GM12878 (cell line): ENCODE results near the gene PPFIA3. TPM values are rescaled to one million over a fixed set of nuclear protein-coding genes. Genes with fewer than 3 reads are reported as not detected.

Experiments
- BCL11A ChIP-seq: IDR thresholded peaks from 2 replicates; pipeline ENCODE4 v1.6.1; 2011; ENCODE audit warnings: low read depth, low read length
- ETV6 ChIP-seq, 2 experiments: fragments of 450-650 bp in 1 of 2; IDR thresholded peaks in 1 of 2; conservative IDR thresholded peaks in 1 of 2; 2 replicates each; pipeline ENCODE4 v1.6.1; 2014; ENCODE audit warnings: antibody characterized with exemption in 1 of 2, borderline replicate concordance in 1 of 2, low read depth in 1 of 2, mild to moderate bottlenecking in 1 of 2, moderate library complexity in 1 of 2
- GABPA ChIP-seq: IDR thresholded peaks from 2 replicates; pipeline ENCODE4 v1.6.1; 2014; ENCODE audit warnings: antibody characterized with exemption, low read depth, mild to moderate bottlenecking, inconsistent platforms
- HDAC2 ChIP-seq: fragments of 200-600 bp; sonication (generic); IDR thresholded peaks from 2 replicates; pipeline ENCODE4 v1.6.1; 2017
- IRF4 ChIP-seq: IDR thresholded peaks from 2 replicates; pipeline ENCODE4 v1.6.1; 2011; ENCODE audit warnings: low read depth, low read length
- KLF5 ChIP-seq: fragments of 450-650 bp; IDR thresholded peaks from 2 replicates; pipeline ENCODE4 v1.6.1; 2014; ENCODE audit warnings: mild to moderate bottlenecking; ENCODE audit not compliant: partially characterized antibody
- MEF2B ChIP-seq: fragments of 450-650 bp; IDR thresholded peaks from 2 replicates; pipeline ENCODE4 v1.6.1; 2018; ENCODE audit warnings: mild to moderate bottlenecking, moderate library complexity; ENCODE audit not compliant: partially characterized antibody, poor library complexity, severe bottlenecking
- MTA3 ChIP-seq: IDR thresholded peaks from 2 replicates; pipeline ENCODE4 v1.6.1; 2012; ENCODE audit warnings: low read length, inconsistent platforms, borderline replicate concordance
- NFYA ChIP-seq: IDR thresholded peaks from 2 replicates; pipeline ENCODE4 v1.6.1; 2011; ENCODE audit warnings: low read depth, mild to moderate bottlenecking, low read length, improper control_type of control experiment, borderline replicate concordance
- PML ChIP-seq: IDR thresholded peaks from 2 replicates; pipeline ENCODE4 v1.6.1; 2012; ENCODE audit warnings: low read length, inconsistent platforms
- RAD21 ChIP-seq: IDR thresholded peaks from 2 replicates; pipeline ENCODE4 v1.6.1; 2011; ENCODE audit warnings: mild to moderate bottlenecking, low read depth, low read length, moderate library complexity; ENCODE audit not compliant: insufficient read depth
- SIX5 ChIP-seq: IDR thresholded peaks from 2 replicates; pipeline ENCODE4 v1.6.1; 2011; ENCODE audit warnings: mild to moderate bottlenecking, low read depth, low read length, moderate library complexity; ENCODE audit not compliant: severe bottlenecking
- SMAD1 ChIP-seq: fragments of 450-650 bp; IDR thresholded peaks from 2 replicates; pipeline ENCODE4 v1.6.1; 2018; ENCODE audit warnings: mild to moderate bottlenecking, low read depth; ENCODE audit not compliant: partially characterized antibody
- STAT1 ChIP-seq: fragments of 450-650 bp; conservative IDR thresholded peaks from 2 replicates; pipeline ENCODE4 v1.6.1; 2014; ENCODE audit warnings: antibody characterized with exemption, mild to moderate bottlenecking
- ZBTB11 ChIP-seq: fragments of 450-650 bp; formaldehyde crosslinking; IDR thresholded peaks from 2 replicates; pipeline ENCODE4 v1.5.0; 2022; ENCODE audit warnings: mild to moderate bottlenecking, missing genetic modification characterization
- ZNF207 ChIP-seq: fragments of 450-650 bp; IDR thresholded peaks from 2 replicates; pipeline ENCODE4 v1.6.1; 2014; ENCODE audit warnings: antibody characterized with exemption, mild to moderate bottlenecking, borderline replicate concordance
- ZNF592 ChIP-seq: fragments of 450-650 bp; IDR thresholded peaks from 2 replicates; pipeline ENCODE4 v1.6.1; 2017; ENCODE audit warnings: mild to moderate bottlenecking, moderate library complexity
- polyA plus RNA-seq, 11 experiments: library from polyadenylated mRNA; depleted of rRNA in 4 of 11; unstranded in 6 of 11; stranded (reverse) in 5 of 11; fragments of >200 nt; fragmentation: Nextera tagmentation in 4 of 11; fragmentation: Illumina TruSeq in 1 of 11; extraction: Ambion mirVana in 4 of 11; extraction: Trizol in 1 of 11; gene quantifications; 1 replicate in 1 of 11; 2 replicates in 10 of 11; pipeline versions ENCODE4 v1.2.1 to v1.2.3, GENCODE V29; 2011 to 2016; ENCODE audit warnings: inconsistent platforms in 2 of 11, missing spikeins in 2 of 11, low read depth in 1 of 11
- total RNA-seq, 4 experiments: library from RNA; depleted of rRNA in 3 of 4; stranded (reverse); fragments of >200 nt in 3 of 4; fragmentation: Illumina TruSeq in 1 of 4; extraction: Trizol in 1 of 4; gene quantifications; 2 replicates each; pipeline versions ENCODE4 v1.2.1 to v1.2.3, GENCODE V29; 2013 to 2021
- TF ChIP-seq, protein P1 (sequence below): fragments of 450-650 bp; formaldehyde crosslinking; IDR thresholded peaks from 2 replicates; pipeline ENCODE4 v1.4.0; 2022; ENCODE audit warnings: mild to moderate bottlenecking, moderate library complexity

Gene PPFIA3
- total and polyA plus RNA-seq, 10 of the 15 experiments (the other 5 are each of a cell fraction or from before 2014, with no cell fraction given), result 0.11 to 1.7 (median 0.73) TPM; not detected in 3

DNA sequence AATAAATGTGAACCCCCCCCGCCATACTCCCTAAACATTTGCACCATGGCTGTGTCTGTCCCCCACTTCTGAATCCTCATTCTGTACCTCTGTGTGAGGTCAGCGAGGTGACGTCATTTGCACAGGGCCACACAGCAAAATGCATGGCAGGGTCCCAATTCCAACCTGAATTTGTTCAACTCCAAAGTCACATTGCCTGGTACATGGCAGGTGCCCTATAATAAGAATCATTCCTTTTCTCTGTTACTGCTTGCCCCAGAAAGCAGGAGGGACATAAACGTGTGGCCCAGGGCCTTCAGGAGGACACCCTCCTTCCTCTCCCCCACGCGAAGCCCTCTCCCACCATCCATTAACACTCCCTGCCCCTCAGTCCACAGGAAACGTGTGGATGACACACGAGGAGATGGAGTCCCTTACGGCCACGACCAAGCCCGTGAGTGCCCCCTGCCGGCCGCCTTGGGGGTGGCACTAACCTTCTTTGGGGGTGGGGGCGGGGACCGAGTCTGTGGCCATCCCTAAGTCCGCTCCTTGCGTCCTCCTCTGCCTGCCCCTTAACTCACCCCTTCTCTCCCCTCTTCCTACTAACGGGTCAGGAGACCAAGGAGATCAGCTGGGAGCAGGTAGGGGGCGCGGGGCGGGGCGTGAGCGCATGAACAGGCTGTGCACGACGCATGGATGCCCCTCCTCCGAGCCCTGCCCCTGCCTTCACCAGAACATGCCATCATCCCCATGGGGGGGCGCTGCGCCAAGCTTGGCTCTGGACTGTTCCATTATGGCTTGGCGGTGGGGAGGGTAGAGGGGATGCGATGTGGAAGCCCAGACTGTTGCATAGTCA, 26.4 kb downstream of the PPFIA3 start (continued):
- TF ChIP-seq, protein P1, sequence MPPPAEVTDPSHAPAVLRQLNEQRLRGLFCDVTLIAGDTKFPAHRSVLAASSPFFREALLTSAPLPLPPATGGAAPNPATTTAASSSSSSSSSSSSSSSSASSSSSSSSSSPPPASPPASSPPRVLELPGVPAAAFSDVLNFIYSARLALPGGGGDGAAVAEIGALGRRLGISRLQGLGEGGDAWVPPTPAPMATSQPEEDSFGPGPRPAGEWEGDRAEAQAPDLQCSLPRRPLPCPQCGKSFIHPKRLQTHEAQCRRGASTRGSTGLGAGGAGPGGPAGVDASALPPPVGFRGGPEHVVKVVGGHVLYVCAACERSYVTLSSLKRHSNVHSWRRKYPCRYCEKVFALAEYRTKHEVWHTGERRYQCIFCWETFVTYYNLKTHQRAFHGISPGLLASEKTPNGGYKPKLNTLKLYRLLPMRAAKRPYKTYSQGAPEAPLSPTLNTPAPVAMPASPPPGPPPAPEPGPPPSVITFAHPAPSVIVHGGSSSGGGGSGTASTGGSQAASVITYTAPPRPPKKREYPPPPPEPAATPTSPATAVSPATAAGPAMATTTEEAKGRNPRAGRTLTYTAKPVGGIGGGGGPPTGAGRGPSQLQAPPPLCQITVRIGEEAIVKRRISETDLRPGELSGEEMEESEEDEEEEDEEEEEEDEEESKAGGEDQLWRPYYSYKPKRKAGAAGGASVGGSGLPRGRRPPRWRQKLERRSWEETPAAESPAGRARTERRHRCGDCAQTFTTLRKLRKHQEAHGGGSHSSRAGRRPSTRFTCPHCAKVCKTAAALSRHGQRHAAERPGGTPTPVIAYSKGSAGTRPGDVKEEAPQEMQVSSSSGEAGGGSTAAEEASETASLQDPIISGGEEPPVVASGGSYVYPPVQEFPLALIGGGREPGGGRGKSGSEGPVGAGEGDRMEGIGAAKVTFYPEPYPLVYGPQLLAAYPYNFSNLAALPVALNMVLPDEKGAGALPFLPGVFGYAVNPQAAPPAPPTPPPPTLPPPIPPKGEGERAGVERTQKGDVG (CRISPR knock-in tag), result no peak
- TF ChIP-seq STAT1 (no peak), NFYA (no peak), ETV6 (conservative IDR thresholded peaks at IDR 0.05 in 1 of 2, IDR thresholded peaks at IDR 0.05 in 1 of 2; ENCODE audit: borderline replicate concordance in 1 of 2, low read depth in 1 of 2) (no peak), KLF5 (no peak), SIX5 (no peak), ZNF207 (no peak), RAD21 (peak; percentile 70), BCL11A (no peak), ZBTB11 (no peak), GABPA (no peak), SMAD1 (no peak), MEF2B (no peak), ZNF592 (no peak), HDAC2 (no peak), PML (no peak), MTA3 (no peak), IRF4 (no peak)
